ENCODE measurements around the gene PPP4C. TPM values are rescaled to one million over a fixed set of nuclear protein-coding genes. Genes with fewer than 3 reads are reported as not detected.
"Not testable (repeated sequence)": the region's sequence is repeated elsewhere in the genome, so short reads cannot be mapped to it uniquely, and the experiment has no call there.

PPP4C gene
- total RNA-seq, 1 experiment from 2014 or later, result 134 TPM

DNA sequence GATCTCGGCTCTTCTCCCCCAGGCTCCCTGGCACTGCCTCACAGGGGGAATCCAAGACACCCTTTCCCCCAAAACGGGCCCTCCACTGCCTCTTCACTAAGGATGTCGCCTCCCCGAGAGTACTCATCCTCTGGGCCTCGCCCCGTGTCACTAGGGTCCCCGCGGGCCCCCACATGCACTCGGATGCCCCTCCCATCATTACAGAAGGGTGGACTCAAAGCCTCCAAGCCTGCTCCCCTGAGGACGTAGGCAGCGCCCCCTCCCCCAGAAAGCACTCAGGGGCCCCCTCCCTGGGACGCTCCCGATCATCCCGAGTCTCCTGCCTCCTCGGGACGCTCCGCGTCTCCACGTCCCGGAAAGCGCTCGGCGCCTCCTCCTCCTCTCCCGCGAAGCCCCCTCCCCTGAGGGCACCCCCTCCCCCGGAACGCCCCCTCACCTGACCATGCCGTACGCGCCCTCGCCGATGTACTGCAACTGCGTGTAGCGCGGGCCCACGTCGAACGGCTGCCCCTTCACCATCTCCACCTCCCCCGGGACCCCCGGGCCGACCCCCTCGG is 46.9 kb downstream of the PPP4C start:
- peak overlapping the region; percentile 84 for H3K27ac Mint-ChIP-seq (ENCODE audit: unreplicated experiment)
- peaks cover 7% of the 10 kb centered on the region for H3K4me1 ChIP-seq
- H3K27me3 Mint-ChIP-seq (ENCODE audit: insufficient read depth, unreplicated experiment), result no peaks in the 10 kb centered on the region

DNA sequence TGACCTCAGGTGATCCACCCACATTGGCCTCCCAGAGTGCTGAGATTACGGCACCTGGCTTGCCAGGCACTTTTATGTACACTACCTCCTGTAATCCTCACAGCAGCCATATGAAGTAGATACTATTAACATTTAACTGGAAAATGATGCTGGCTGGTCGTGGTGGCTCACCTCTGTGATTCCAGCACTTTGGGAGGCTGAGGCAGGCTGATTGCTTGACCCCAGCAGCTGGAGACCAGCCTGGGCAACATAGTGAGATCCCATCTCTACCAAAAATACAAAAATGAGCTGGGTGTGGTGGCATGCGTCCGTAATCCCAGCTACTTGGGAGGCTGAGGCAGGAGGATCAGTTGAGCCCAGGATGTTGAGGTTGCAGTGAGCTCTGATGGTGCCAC is 49.2 kb downstream of the PPP4C start:
- intact Hi-C loops (cut with micrococcal nuclease; ENCODE audit: unreplicated experiment), result no loop called here
- no TSS peak for BruUV-seq (replicated peaks)
- Histone ChIP-seq H3K36me3 (ENCODE audit: control insufficient read depth, insufficient read depth, low read length) (0 out of 2 replicates have a peak, but pooled peaks cover 1% of the 10 kb centered on the region), H3K27me3 (replicated peaks; ENCODE audit: control insufficient read depth, insufficient read depth, low read length) (no peaks in the 10 kb centered on the region), H3K4me1 (peaks cover 7% of the 10 kb centered on the region), H3K4me3 (ENCODE audit: low read depth, low read length) (no peak overlapping the region), H3K9me3 (no peaks in the 10 kb centered on the region)
- peaks cover 17% of the 10 kb centered on the region for H3K36me3 Mint-ChIP-seq (ENCODE audit: insufficient read depth, unreplicated experiment)
- peaks cover 6% of the 10 kb centered on the region for H3K4me1 Mint-ChIP-seq (ENCODE audit: low read depth, unreplicated experiment)
- H3K27ac Mint-ChIP-seq (ENCODE audit: unreplicated experiment), result no peak overlapping the region
- no peaks in the 10 kb centered on the region for H3K9me3 Mint-ChIP-seq (ENCODE audit: unreplicated experiment)
- ChIA-PET CTCF (interaction anchor here (1.0 to 2.2 kb wide), 2 partner anchors 13 to 34 kb away, joined by 3 to 8 read pairs; partner anchors contain the start of gene TBX6), POLR2A (no interaction called here)
- no peak for DNase-seq
- no peaks in the 10 kb centered on the region for H3K27me3 Mint-ChIP-seq (ENCODE audit: insufficient read depth, unreplicated experiment)
- TF ChIP-seq, protein P1, sequence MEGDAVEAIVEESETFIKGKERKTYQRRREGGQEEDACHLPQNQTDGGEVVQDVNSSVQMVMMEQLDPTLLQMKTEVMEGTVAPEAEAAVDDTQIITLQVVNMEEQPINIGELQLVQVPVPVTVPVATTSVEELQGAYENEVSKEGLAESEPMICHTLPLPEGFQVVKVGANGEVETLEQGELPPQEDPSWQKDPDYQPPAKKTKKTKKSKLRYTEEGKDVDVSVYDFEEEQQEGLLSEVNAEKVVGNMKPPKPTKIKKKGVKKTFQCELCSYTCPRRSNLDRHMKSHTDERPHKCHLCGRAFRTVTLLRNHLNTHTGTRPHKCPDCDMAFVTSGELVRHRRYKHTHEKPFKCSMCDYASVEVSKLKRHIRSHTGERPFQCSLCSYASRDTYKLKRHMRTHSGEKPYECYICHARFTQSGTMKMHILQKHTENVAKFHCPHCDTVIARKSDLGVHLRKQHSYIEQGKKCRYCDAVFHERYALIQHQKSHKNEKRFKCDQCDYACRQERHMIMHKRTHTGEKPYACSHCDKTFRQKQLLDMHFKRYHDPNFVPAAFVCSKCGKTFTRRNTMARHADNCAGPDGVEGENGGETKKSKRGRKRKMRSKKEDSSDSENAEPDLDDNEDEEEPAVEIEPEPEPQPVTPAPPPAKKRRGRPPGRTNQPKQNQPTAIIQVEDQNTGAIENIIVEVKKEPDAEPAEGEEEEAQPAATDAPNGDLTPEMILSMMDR (IDR thresholded peaks at IDR 0.05; ENCODE audit: insufficient read depth in 1 of 2, low read depth in 1 of 2, low read length in 1 of 2, severe bottlenecking in 1 of 2, unreplicated experiment in 1 of 2), result no peak
- no peak overlapping the region for H3K4me3 Mint-ChIP-seq (ENCODE audit: unreplicated experiment)

More for the DNA sequence above, 46.9 kb downstream of the PPP4C start:
- intact Hi-C loops (cut with micrococcal nuclease; ENCODE audit: unreplicated experiment), result loop anchor here (2.0 kb wide), 1 partner anchor 20 kb away; no protein-coding TSS in a partner anchor
- TF ChIP-seq, protein P1 (IDR thresholded peaks at IDR 0.05; ENCODE audit: insufficient read depth in 1 of 2, low read depth in 1 of 2, low read length in 1 of 2, severe bottlenecking in 1 of 2, unreplicated experiment in 1 of 2), result no peak
- POLR2A ChIA-PET, result no interaction called here
- peaks cover 15% of the 10 kb centered on the region for H3K36me3 Mint-ChIP-seq (ENCODE audit: insufficient read depth, unreplicated experiment)
- H3K4me1 Mint-ChIP-seq (ENCODE audit: low read depth, unreplicated experiment), result peaks cover 6% of the 10 kb centered on the region
- BruUV-seq (replicated peaks), result no TSS peak
- CTCF ChIA-PET, result interaction anchor here (1.5 kb wide), 1 partner anchor 61 kb away, joined by 4 read pairs; the partner anchor contains the start of gene CORO1A
- no peaks in the 10 kb centered on the region for H3K27me3 ChIP-seq (replicated peaks; ENCODE audit: control insufficient read depth, insufficient read depth, low read length)
- H3K9me3 ChIP-seq, result no peaks in the 10 kb centered on the region
- DNase-seq, result peak in 1 of 2 experiments; percentile 48
- H3K4me3 ChIP-seq (ENCODE audit: low read depth, low read length), result peak overlapping the region; percentile 92
- no peaks in the 10 kb centered on the region for H3K9me3 Mint-ChIP-seq (ENCODE audit: unreplicated experiment)
- H3K36me3 ChIP-seq (ENCODE audit: control insufficient read depth, insufficient read depth, low read length), result peaks cover 1% of the 10 kb centered on the region; the same call in 1 of the 2 replicates
- peak overlapping the region; percentile 85 for H3K4me3 Mint-ChIP-seq (ENCODE audit: unreplicated experiment)

DNA sequence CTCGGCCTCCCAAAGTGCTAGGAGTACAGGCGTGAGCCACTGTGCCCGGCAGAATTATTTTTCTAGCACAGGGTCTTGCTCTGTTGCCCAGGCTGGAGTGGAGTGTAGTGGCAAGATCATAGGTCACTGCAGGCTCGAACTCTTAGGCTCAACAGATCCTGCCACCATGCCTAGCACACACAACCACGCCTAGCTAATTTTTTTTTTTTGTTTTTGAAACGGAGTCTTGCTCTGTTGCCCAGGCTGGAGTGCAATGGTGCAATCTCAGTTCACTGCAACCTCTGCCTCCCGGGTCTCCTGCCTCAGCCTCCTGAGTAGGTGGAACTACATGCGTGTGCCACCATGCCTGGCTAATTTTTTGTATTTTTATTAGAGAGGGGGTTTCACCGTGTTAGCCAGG is 49.9 kb downstream of the PPP4C start:
- POLR2A ChIA-PET; H3K27me3 Mint-ChIP-seq (ENCODE audit: insufficient read depth, unreplicated experiment); H3K9me3 Mint-ChIP-seq (ENCODE audit: unreplicated experiment); H3K4me1 ChIP-seq; intact Hi-C loops (cut with micrococcal nuclease; ENCODE audit: unreplicated experiment); H3K4me3 ChIP-seq (ENCODE audit: low read depth, low read length); H3K9me3 ChIP-seq; H3K36me3 ChIP-seq (ENCODE audit: control insufficient read depth, insufficient read depth, low read length); H3K4me3 Mint-ChIP-seq (ENCODE audit: unreplicated experiment); H3K4me1 Mint-ChIP-seq (ENCODE audit: low read depth, unreplicated experiment); BruUV-seq (replicated peaks); DNase-seq; H3K27ac Mint-ChIP-seq (ENCODE audit: unreplicated experiment); CTCF ChIA-PET; H3K27me3 ChIP-seq (replicated peaks; ENCODE audit: control insufficient read depth, insufficient read depth, low read length): not testable (repeated sequence)
- H3K36me3 Mint-ChIP-seq (ENCODE audit: insufficient read depth, unreplicated experiment), result peaks cover 17% of the 10 kb centered on the region

Data from Caco-2 (cell line).